Stimulated activated CD8-positive, alpha-beta memory T cell treated with anti-CD3 and anti-CD28 coated beads, Interleukin-4, amount 100 ng/mL, for 1 hour (primary cell): ENCODE measurements around the gene HS3ST5.
"Not testable (repeated sequence)": the region's sequence is repeated elsewhere in the genome, so short reads cannot be mapped to it uniquely, and the experiment has no call there.

ENCODE experiments used
- DNase-seq, 2 donors: peaks; one replicate each; pipeline ENCODE4 v3.0.0-alpha.2; 2020; ENCODE audit warnings: low read depth in 2 of 2, low spot score in 1 of 2

The HS3ST5 gene

DNA sequence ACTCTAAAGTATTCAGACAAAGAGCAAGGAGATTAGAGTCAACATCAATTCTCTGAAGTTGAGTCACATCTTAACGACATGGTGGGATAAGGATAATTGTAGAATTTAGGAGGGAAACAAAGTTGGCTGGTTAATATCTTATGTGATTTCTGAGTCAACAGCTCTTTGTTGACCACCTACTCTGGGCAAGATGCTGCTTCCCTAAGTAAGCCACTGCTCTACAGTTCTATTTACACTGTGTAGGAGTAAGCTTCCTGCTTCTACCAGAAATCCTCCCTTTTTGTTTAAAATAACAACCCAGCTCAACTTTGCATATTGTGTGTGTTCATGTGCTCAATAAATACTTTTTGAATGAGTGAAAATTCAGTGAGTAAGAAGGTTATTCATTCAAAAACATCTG lies 3.1 kb downstream of the HS3ST5 start:
- no peak for DNase-seq

DNA sequence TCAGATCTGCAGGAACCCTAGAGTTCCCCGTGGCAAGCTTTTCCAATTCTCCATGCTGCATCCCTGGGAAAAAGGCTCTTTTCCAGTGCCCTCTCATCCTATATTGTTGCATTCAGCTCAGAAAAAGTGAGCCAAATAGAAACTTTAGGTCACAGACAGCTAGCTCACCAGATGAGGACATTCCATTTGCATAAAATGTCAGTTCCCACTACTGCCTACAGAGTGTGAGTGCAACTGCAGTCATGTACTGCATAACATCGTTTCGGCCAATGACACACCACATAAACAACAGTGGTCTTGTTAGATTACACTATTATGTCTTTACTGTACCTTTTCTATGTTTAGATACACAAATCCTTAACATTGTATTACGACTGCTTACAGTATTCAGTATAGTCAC lies 8.6 kb downstream of the HS3ST5 start:
- no peak for DNase-seq

DNA sequence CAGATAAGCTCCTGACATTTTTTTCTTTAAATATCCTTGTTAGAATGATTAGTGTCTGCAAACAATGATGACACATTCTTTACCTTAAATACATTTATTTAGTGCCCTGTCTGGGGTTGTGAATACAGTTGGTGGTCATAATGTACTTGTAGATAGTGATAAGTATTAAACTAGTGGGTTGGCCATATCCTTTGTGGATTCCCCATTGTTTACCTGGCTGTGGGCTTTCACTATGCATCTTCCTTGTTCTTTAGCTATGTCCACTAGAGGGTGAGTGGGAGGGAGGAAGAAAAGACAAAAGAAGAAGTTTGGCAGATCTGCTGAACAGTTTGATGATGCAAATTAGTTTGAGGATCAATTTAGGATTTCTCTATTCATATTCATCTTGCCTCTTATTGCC lies 15.7 kb downstream of the HS3ST5 start:
- DNase-seq = no peak

DNA sequence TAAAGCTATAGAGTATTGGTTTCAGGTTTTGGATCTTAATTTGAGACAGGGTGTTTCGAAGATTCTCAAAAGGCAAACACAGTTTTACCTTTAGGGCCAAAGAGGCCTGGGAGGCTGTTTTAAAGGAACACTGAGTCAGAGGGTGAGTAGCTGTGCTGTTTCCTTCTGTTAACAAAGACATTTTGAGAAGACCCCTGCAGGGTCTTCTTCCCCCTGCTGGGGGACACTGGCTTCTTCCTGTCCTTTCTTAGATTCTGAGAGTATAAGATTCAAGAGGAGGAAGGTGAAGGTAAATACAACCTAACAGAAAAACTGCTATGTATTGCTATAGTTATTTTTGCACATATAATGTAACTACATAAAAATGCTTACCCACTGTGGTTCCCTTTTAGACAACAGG lies 19.0 kb downstream of the HS3ST5 start:
- no peak for DNase-seq

DNA sequence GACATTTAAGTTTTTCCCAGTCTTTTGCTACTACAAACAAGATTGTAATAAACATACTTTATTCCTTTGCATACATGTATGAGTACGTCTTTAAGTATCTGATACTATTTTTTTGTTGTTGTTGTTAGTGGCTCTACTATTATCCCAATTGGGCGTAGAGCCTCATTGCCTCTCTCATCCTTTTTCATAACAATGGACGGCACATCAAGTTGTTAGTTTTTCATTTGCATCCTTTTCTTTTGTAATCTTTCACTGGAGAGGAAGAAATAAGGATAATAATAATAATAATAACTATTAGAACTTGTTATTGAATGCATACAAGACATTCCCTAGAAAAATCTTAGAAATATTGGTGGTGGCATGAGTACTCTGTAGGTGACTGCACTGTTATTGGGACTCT lies 23.1 kb downstream of the HS3ST5 start:
- DNase-seq = no peak

DNA sequence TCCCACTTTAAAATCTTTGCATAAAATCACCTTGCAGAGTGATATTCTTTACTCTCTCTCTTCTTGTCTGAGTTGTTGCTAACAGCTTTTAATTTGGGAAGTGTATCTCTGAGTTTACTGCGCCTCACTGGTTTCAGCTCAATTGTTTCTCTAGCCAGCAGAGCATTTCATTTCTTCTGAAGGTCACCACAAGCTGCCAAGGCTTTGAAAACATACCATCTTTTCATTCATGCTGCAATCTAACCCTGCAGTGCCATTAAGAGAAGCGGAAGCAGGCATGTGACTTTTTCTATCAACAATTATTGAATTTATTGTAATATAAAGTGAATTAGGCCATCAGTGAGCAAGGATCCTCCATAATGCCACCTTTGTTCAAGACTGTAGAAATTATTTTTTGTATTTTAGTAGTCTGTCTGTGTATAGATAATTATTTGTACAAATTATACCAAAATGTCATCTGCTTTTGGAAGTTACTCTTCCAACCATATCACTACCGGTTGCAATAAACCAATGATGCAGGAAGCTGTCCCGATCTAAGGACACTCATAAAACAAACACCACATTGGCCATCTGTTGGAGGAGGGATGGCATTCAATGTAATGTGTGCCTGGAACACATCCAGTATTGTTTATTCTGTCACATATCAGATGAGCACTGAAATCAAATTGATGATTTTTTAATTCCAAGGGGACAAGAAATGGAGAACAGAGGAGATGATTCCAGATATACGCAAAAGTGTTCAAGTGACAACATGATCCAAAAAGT lies 26.8 kb downstream of the HS3ST5 start:
- DNase-seq = no peak

DNA sequence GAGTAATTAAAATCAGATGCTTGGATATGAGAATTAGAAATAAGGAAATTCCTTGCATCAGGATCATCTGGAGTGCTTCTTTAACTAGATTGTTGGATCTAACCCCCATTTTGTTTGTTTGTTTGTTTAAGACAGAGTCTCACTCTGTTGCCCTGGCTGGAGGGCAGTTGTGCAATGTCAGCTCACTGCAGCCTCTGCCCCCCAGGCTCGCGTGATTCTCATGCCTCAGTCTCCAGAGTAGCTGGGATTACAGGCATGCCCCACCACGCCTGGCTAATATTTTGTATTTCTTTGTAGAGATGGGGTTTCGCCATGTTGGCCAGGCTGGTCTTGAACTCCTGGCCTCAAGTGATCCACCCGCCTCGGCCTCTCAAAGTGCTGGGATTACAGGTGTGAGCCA lies 29.0 kb downstream of the HS3ST5 start:
- not testable (repeated sequence) for DNase-seq

DNA sequence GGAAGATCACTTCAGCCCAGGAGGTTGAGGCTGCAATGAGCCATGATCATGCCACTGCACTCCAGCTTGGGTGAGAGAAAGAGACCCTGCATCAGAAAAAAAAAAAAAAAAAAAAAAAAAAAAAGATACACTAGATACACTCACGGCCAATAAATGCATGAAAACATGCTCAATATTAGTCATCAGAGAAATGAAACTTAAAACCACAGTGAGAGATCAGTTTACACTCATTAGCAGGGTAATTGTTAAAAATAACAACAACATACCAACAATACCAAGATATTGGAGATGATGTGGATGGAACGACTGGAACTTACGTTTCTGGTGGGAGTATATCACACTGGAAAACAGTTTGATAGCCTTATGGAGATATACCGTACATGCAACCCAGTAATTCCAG lies 29.9 kb downstream of the HS3ST5 start:
- no peak for DNase-seq

DNA sequence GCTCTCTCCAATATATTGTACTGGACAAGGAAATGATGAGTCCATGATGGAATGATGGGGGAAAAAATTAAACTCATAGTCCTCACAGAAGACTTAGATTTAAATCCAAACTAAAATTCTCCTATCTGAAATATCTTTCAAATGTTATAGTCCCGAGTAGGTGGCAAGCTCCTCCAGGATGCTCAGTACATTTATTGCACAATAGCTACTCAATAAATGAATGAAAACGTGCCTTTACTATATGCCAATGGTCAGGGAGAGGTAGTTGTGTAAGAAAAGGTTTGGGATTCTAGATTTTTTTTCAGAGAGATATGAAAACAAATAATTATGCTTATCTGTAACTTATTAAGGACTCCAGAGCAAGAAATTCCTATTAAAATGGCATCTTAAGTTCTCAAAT lies 32.8 kb downstream of the HS3ST5 start:
- no peak for DNase-seq

DNA sequence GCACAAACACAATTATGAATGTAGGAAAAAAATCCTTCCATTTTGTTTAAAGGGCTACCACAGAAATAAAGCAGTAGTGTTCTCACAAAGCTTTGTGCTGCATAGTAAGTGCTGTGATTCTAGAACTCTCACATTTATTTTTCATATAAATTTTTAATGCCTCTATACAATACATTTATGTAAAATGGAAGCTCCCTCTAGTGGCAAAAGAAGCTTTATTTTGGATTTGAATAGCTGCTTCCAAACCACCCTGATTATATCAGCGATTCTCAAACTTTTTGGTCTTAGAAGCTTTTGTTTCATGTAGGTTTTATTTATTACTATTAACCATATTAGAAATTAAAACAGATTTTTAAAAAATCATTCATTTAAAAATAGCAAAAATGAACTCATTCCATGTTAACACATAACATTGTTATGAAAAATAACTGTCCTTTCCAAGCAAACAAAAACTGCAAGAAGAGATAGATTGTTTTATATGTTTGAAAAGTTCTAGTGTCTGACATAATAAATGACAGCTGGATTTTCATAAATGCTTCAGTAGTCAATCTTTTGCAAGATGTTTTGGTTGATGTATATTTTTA lies 38.4 kb downstream of the HS3ST5 start:
- DNase-seq = no peak

DNA sequence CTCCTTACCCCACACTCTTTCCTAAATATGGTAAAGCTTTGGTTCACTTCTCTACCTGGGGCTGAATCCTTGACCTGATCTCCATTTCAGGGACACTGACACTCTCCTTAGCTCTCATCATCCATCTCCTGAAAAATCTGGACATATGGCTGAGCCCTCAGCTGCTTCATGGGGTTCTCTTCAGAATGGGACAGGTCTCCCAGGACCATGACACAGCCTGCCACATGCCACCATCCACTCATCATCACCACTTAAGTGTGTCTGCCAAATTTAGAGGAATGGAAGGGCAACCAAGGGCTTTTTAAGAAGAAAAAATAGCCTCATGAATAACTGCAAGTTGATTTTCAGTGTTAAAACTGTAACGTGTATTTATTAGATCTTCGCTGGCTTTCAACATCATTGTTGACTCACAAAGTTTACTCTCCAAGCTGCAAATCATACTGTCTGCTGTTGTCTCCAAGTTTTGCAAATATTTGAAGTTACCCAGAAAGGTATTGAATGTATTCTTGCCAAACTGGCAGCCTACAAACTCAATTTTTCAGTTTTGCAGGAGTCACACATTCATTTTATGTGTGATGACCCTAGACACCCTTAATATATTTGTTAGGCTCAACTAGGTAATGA lies 41.1 kb downstream of the HS3ST5 start:
- no peak for DNase-seq

DNA sequence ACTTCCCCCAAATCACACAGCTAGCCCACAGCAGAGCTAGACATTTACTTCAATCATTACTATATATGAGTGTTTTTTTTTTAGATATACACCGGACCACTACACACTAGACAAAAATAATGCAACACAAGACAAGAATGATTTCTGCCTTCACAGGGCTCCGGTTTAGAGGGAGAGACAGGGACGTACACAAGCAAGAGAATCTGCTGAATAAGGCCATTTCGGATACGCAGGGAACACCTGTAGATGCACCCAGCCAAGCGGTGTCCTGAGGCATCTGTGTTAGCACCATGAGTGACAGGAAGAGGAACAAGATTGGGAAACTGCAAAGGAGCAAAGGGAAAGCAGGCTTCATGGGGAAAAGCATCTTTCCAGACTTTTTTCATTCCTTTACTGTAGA lies 45.7 kb downstream of the HS3ST5 start:
- DNase-seq = no peak

DNA sequence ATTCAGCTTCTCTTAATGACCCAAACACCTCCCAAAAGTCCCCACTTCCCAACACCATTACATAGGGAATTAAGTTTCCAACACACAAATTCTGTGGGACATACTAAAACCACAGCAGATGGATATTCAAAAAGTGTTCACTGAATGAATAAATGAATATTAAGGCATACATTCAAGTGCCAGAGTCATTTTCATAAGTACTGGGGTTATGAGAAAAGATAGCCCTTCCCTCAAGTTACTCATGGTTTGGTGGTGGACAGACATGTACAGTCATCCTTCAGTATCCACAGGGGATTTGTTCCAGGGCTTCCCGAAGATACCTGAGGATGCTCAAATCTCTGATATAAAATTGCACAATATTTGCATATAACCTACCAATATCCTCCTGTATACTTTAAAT lies 50.4 kb downstream of the HS3ST5 start:
- no peak for DNase-seq

DNA sequence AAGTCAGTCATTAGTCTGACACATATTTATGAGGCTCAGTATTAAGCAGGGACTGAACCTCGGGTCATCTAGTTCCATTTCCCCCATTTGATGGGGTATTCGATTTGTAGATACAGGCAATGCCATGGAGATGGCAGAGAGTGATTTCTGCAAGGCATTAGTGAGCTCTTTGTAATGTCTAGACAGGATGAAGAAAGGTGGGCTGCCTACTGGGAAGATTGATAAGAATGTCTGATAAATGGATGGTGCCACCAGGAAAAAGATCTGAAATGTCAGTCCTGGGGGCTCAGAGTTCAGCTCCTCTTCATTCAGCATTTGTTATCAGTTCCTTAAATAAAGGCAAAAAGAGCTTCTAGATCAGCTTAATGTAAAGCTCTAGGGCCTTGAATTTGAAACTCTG lies 51.4 kb downstream of the HS3ST5 start:
- no peak for DNase-seq

DNA sequence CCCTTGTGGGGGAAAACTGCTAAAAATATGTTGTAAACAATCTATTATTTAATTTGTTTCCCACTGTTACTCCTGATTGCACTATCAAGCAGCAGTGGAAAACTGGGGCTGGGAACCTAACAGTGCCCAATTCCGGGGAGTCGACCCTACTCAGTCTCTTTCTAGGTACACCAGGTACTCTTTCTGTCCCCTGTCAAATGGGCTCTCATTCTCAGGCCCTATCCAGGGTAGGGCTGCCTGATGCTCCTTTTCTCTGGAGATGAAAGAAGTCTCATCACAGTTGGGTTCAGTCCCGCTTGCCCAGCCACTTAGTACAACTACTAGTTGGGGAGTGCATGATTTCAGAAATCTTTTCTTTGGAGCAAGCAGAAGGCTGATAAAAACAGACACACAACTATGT lies 52.0 kb downstream of the HS3ST5 start:
- no peak for DNase-seq

DNA sequence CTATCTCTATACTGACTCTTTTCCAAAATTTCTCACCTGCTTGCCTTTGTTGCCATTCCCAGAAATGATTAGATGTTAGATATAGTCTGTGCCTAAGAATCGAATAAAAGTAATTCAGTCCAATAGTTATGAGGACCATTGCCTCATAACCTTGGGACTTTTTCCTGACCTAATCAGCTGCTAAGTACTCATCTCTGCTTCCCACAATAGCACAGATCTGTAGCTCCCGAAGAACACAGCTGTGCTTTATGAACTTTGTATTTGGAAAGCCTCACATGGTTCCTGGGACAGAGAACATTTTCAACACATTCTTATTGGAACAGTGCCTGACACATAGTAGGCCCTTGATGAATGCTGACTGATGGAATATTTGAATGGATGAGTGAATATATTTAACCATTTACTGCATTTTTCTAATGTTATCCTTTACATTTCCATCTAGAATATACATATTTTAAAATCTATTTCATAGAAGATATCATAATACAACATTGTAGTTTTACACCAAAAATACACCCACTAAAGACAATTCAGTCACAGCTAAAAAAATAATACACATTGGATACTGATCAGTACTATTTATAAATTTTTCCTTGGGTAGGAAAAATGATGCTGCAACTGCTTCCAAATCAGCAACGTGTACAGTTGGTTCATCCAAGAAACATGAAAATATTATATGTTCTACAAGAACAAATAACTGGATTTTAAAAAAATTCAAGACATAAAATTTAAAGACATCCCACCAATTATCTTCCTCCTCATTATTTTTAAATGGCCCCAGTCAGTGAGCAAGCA lies 53.9 kb downstream of the HS3ST5 start:
- DNase-seq = no peak

DNA sequence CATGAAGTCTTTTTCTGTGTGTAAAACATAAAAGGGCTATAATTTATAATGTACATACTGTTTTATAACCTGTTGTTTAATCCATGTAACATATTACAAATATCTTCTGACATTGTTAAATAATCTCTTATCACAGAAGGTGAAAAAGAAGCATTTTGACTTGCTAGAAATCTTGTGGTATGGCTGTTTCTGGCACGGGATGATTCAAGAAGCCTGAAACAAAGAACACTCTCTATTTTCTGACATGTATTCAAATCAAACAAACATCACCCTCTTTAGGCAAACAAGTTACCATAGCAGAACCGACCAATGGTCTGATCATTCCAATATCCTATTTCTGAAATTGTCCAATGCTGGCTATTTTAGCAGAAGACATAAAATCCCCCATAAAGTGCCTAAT lies 55.4 kb downstream of the HS3ST5 start:
- no peak for DNase-seq

DNA sequence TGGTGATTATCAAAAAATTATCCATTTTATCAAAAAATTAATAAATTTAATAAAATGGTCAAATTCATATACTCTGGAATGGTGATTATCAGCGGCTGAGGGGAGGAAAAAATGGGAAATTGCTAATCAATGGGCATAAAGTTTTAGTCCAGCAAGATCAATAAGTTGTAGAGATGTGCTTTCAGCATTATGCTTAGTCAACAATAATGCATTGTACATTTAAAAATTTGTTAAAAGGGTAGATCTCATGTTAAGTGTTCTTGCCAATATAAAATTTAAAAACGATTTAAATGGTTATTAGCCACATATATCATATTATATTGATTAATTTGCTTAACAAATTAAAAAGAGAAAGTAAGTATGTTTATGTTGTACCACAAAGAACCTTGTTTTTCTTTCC lies 56.6 kb downstream of the HS3ST5 start:
- DNase-seq = no peak

DNA sequence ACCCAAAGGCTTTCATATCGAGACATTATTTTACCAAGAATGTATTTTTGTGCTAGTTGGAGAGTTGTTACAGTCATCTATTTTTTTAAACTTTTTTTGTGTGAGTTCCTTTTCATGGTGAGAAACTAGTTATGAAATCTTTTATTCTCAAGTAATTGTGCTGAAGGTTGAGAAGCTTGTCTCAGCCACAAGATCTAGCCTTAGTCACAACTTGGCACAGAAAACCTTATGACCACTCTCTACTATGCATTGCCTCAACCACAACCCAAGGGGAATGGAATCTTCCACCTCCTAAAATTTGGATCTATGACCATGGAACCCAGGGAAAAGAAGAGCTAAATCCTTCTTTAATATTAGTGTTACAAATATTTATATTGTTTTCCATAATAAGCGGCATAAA lies 58.5 kb downstream of the HS3ST5 start:
- DNase-seq = no peak

DNA sequence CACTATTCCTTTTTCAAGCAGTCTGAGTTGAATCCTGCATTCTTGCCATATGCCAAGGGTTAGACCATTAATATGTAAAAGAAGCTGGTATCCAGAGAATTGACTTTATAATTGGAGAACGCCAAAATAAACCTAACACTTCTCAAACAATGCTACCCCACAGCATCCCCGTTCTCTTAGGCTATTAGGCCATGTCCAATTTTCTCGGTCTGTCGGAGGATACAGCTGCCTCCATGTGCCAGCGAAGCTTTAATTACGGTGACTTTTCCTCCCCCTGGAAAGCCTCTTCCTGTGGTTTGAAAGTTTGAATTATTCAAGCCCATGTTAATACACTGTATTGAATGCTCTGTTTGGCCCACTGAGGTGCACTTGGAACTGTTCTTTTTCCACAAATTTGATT lies 60.5 kb downstream of the HS3ST5 start:
- DNase-seq = no peak

DNA sequence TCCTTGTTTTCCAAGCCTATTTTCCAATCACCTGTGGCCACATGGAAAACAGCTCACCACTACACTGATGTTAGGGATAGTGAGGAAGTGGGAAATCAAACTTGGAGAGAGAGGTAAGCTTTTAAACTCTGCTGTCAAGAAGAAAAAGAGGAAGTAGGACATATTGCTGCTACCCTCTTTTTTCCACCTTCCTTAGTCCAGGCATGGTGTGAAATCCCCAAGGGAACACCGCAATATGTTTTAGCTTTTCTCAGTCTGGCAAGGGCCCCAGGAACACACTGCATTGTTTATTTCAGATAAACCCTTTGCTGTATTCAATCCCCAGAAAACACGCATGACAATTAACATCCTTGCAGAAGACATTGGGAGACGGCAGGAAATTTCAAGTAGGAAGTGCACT lies 61.3 kb downstream of the HS3ST5 start:
- DNase-seq = no peak
